Vagina (tissue), 2 donors: ENCODE data around the gene SLC13A3. TPM values are rescaled to one million over a fixed set of nuclear protein-coding genes. Genes with fewer than 3 reads are reported as not detected.

Source experiments
- DNase-seq, 2 donors: peaks; one replicate each; pipeline ENCODE4 v3.0.0-alpha.2; 2017; ENCODE audit errors: extremely low spot score in 2 of 2
- H3K27ac ChIP-seq: fragments of 200-600 bp; sonication (generic); one replicate; pipeline ENCODE4 v1.5.1; 2019
- H3K27me3 ChIP-seq: fragments of 200-600 bp; sonication (generic); one replicate; pipeline ENCODE4 v1.5.1; 2019
- H3K36me3 ChIP-seq, 2 donors: fragments of 200-600 bp; sonication (generic); one replicate each; pipeline ENCODE4 v1.5.1; 2017 to 2019
- H3K4me1 ChIP-seq: fragments of 200-600 bp; sonication (generic); one replicate; pipeline ENCODE4 v1.5.1; 2019
- H3K4me3 ChIP-seq, 2 donors: fragments of 200-600 bp; sonication (generic); 1 replicate in 1 of 2; 2 replicates in 1 of 2; pipeline ENCODE4 v1.5.1; 2016 to 2019
- H3K9me3 ChIP-seq: fragments of 200-600 bp; sonication (generic); one replicate; pipeline ENCODE4 v1.5.1; 2019
- CTCF ChIP-seq, 3 experiments: fragments of 450-650 bp in 2 of 3; fragments of 200-600 bp in 1 of 3; sonication (generic) in 1 of 3; IDR thresholded peaks; one replicate each; pipeline ENCODE4 v1.5.1; 2017 to 2019; ENCODE audit warnings: antibody characterized with exemption in 3 of 3, mild to moderate bottlenecking in 2 of 3, moderate library complexity in 2 of 3
- POLR2A ChIP-seq, 2 donors: fragments of 450-650 bp; IDR thresholded peaks; one replicate each; pipeline ENCODE4 v1.6.1; 2017; ENCODE audit warnings: antibody characterized with exemption in 2 of 2, mild to moderate bottlenecking in 2 of 2, moderate library complexity in 2 of 2
- POLR2AphosphoS5 ChIP-seq, 2 donors: sonication (generic); formaldehyde crosslinking; IDR thresholded peaks; one replicate each; pipeline ENCODE4 v1.9.0; 2017; ENCODE audit warnings: antibody characterized with exemption in 2 of 2, mild to moderate bottlenecking in 2 of 2, low read depth in 1 of 2; ENCODE audit not compliant: insufficient read depth in 1 of 2
- intact Hi-C: fragments of 100-400 bp; cut with DNase I; formaldehyde crosslinking; loops from one replicate; pipeline ENCODE4 v1.15.1; 2023
- total RNA-seq: library from RNA; depleted of rRNA; stranded (reverse); fragments of >200 nt; gene quantifications from one replicate; pipeline ENCODE4 v1.2.3, GENCODE V29; 2016

SLC13A3 gene
- total RNA-seq, 1 donor from 2014 or later = 1.2 TPM

DNA sequence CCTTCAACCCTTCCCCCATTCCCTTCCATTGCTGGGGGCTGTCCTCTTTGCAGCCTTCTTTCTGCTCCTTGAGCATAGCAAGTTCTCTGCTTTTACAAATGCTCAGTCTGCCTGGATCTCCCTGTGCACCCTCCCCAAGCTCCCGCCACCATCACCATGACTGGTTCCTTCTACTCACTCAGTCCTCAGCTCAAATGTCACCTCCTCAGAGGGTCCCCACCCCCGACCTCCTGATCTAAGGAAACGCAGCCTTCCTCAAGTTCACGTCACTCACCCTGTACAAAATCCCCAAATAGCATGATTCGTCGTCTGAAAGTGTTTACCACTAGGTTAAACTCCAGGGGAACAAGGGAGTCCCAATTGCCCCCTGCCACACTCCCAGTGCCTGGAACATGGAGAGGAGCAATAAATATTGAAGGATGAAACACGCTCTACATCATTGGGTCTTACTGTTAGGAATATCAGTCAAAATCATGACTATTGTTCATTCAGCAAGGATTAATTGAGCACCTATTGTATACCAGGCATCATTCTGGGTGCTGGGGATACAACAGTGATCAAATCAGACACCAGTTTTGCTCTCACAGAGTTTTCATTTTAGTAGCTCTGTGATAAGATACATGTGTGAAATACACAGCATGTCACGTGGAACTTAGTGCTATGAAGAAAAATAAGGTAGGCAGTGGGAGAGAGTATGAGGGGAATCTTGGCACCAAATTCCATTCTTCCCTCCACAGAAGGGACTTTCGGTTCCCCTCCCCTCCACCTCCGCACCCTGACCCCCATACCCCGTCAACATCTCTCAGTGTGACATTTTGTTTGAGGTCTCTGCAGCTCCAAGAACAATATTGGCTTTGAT, 22.4 kb upstream of the SLC13A3 start:
- Histone ChIP-seq H3K36me3 (no peaks in the 10 kb centered on the region), H3K4me3 (no peak overlapping the region), H3K27me3 (no peaks in the 10 kb centered on the region), H3K4me1 (no peaks in the 10 kb centered on the region), H3K9me3 (no peaks in the 10 kb centered on the region), H3K27ac (no peak overlapping the region)
- intact Hi-C loops = no loop called here
- no peak for DNase-seq
- TF ChIP-seq POLR2A (IDR thresholded peaks at IDR 0.05) (no peak), CTCF (IDR thresholded peaks at IDR 0.05) (no peak), POLR2AphosphoS5 (IDR thresholded peaks at IDR 0.05; ENCODE audit: insufficient read depth in 1 of 2, low read depth in 1 of 2) (no peak)

DNA sequence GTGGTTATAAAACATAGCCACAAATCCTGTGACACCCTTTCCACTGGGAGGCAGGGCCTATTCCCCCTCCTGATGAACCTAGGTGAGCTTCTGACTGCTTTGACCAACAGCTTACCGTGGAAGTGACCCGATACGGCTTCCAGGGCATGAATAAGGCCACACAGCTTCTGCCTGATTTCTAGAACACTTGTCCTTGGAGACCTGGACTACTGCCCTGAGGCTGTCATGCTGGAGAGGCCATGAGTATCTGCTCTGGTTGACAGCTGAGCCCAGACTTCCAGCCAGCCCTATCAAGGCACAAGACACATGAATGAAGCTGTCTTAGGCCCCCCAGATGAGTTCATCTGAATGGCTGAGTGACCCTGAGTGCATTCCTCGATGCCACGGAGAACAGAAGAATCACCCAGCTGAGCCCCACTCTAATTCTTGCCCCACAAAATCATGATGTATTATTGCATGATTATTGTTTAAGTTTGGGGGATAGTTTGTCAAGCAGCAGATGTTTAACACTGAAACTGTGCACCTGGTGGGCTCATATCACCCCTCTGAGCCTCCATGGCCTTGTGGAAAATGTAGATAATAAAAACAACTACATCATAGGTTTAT, 21.4 kb upstream of the SLC13A3 start:
- Histone ChIP-seq H3K27ac (no peak overlapping the region), H3K36me3 (no peaks in the 10 kb centered on the region), H3K4me3 (no peak overlapping the region), H3K4me1 (no peaks in the 10 kb centered on the region), H3K9me3 (no peaks in the 10 kb centered on the region), H3K27me3 (no peaks in the 10 kb centered on the region)
- peak in 1 of 2 donors; percentile 37 for DNase-seq
- intact Hi-C loops = no loop called here
- TF ChIP-seq POLR2A (IDR thresholded peaks at IDR 0.05) (no peak), POLR2AphosphoS5 (IDR thresholded peaks at IDR 0.05; ENCODE audit: insufficient read depth in 1 of 2, low read depth in 1 of 2) (no peak), CTCF (IDR thresholded peaks at IDR 0.05) (no peak)

- Histone ChIP-seq H3K36me3 (no peaks in the 10 kb centered on the region), H3K9me3 (no peaks in the 10 kb centered on the region), H3K27me3 (no peaks in the 10 kb centered on the region), H3K4me1 (no peaks in the 10 kb centered on the region), H3K4me3 (no peak overlapping the region), H3K27ac (no peak overlapping the region)
- no peak for TF ChIP-seq POLR2A (IDR thresholded peaks at IDR 0.05)
- TF ChIP-seq POLR2AphosphoS5 (IDR thresholded peaks at IDR 0.05; ENCODE audit: insufficient read depth in 1 of 2, low read depth in 1 of 2) = no peak
- TF ChIP-seq CTCF (IDR thresholded peaks at IDR 0.05) = no peak
- DNase-seq = no peak
- intact Hi-C loops = no loop called here
Observed at GRCh38 chr20:46671866-46672542, 20.7 kb upstream of the SLC13A3 start.

- no peak overlapping the region for H3K27ac ChIP-seq
- H3K9me3 ChIP-seq = no peaks in the 10 kb centered on the region
- H3K4me1 ChIP-seq = no peaks in the 10 kb centered on the region
- DNase-seq = no peak
- H3K36me3 ChIP-seq = no peaks in the 10 kb centered on the region
- no peak overlapping the region for H3K4me3 ChIP-seq
- TF ChIP-seq POLR2AphosphoS5 (IDR thresholded peaks at IDR 0.05; ENCODE audit: insufficient read depth in 1 of 2, low read depth in 1 of 2) (no peak), POLR2A (IDR thresholded peaks at IDR 0.05) (no peak), CTCF (IDR thresholded peaks at IDR 0.05) (no peak)
- H3K27me3 ChIP-seq = no peaks in the 10 kb centered on the region
- intact Hi-C loops = no loop called here
Observed at GRCh38 chr20:46670585-46671584, 19.6 kb upstream of the SLC13A3 start.
